GM19467 (cell line): ENCODE data around the gene CDK9.

ENCODE experiments used
- ATAC-seq: cut with Tn5 transposase; IDR thresholded peaks from one replicate; pipeline ENCODE4 v1.9.1; 2021; ENCODE audit warnings: mild to moderate bottlenecking, moderate library complexity; ENCODE audit not compliant: unreplicated experiment

The CDK9 gene

DNA sequence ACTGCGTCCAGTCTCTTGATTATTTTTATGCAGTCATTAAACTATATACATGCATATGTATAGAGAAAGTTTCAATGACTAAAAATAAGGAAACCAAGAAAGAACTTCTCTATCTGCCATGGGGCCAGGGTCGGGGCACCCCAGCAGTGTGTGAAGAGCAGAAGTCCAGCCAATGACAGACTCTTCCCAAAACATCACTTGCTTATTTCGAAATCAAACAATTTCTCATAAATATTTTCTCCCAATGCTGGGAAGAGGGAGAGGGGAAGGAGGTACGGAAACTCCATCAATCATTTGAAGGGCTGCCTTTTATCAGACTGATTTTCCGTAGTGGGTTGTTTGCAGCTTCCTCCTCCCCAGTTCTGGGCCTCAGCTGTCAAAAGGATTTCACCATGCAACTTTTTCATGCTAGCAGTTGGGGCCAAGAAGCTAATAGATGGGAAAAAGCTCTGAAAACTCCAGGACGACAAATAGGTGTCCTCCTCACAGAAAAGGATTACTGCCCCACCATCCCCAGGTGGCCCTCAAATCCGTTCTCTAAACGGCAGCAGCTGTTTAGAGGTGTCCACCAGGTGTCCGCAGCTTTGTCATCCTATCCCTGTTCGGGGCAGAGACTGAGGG, 16.2 kb downstream of the CDK9 start:
- no peak for ATAC-seq

DNA sequence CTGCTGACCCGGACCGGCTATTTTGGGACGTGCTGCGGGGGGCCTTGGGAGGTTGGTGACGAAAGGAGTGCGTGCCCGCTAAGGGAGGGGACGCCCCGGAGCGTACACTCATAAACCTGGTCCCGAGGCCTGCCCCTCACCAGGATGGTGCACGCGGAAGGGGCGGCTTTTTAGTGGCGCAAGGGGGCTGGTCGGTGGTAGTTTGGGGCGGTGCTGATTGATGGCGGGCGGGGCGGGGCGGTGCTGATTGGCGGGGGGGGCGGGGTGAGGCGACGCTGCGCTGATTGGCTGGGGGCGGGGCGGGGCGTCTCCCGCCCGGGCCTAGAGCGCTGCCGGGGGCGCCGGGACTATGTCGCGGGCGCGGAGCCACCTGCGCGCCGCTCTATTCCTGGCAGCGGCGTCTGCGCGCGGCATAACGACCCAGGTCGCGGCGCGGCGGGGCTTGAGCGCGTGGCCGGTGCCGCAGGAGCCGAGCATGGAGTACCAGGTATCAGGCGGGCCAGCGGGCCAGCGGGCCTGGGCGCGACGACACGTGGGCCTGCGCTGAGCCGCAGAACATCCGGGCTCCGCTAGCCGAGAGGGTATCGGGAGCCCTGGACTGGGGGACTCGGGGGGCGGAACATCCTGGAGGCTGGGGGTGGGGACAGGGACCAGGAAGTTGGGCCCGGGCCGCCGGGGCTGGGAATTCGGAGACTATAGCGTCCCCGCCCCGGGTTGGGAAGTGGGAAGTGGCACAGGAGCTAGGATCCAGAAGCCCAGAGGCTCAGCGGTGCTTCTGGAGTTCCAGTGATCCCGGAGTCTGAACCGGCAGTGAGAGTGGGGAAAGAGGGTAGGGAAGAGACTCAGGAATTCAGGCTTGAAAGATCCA, 17.0 kb downstream of the CDK9 start, which contains the start of gene FPGS:
FPGS (plus strand) TSS at position 307 of the 868 bp plus-strand sequence; CDS start at position 350, 43 bp downstream.
- peak; percentile 64 for ATAC-seq

DNA sequence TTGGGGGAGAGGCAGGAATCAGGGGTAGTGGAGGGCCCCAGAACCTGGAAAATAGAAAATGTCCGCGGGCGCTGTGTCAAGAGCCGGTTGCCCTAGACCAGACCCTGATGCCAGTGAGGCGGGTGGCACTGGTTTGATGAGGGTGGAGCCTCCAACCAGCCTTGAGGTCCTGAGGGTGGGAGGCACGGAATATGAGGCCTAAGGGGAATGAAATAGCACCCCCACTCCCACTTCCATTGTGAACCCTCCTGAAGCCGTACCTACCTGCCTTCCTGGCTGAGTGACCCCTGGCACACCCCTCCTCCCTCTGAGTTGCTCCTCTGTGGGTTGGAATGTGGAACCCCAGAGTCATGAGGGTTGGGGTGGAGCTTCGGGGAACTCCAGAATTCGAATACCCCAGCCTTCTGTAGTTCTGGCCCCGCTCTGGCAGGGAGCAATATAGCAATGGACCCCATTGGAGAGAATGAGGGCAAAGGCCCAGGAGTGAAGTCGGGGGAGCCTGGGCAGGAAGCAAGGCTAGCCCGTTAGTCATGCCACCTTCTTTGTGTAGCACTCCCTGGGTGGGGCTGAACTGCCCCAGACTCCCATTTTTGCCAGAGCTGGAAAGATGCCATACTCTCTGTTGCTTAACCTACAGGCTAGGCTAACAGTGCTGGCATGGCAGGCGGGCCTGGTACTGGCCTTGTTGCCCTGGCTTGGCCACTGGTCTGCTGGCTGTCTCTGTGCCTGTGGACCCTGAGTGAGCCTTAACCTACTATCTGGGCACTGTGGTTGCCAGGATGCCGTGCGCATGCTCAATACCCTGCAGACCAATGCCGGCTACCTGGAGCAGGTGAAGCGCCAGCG, 17.9 kb downstream of the CDK9 start:
- ATAC-seq: peak; percentile 5

DNA sequence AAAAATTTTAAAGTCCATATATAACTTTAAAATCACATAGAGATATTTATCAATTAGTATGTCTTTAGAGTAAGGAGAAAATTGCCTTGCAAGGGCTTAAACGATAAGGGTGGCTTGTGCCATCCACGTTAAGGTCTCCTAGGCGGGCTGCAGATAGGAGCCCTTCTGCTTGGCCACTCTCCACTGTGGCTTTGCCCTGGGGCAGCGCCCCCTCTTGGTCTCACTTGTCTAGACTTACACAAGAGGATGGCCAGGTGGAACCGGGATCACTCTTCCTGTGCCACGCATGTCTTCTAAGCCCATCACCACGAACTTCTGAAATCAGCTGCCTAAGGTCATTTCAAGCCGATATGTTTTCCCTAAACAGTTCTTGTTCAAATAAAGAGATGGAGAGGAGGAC, 19.8 kb downstream of the CDK9 start:
- no peak for ATAC-seq

DNA sequence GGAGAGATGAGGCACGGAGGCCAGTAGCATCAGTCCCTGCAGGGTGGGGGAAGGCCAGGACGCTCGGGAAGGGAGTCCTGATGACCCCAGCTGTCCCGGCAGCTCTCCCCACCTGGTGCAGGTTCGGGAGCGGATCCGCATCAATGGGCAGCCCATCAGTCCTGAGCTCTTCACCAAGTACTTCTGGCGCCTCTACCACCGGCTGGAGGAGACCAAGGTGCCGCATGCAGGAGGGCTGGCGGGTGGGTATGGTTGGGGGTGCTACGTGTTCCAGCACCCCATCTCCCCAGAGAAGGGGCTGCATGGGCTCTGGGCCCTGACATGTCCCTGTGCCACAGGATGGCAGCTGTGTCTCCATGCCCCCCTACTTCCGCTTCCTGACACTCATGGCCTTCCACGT, 21.0 kb downstream of the CDK9 start:
- ATAC-seq: no peak

GRCh38 chr9:127808347-127809001, 22.6 kb downstream of the CDK9 start:
- no peak for ATAC-seq

DNA sequence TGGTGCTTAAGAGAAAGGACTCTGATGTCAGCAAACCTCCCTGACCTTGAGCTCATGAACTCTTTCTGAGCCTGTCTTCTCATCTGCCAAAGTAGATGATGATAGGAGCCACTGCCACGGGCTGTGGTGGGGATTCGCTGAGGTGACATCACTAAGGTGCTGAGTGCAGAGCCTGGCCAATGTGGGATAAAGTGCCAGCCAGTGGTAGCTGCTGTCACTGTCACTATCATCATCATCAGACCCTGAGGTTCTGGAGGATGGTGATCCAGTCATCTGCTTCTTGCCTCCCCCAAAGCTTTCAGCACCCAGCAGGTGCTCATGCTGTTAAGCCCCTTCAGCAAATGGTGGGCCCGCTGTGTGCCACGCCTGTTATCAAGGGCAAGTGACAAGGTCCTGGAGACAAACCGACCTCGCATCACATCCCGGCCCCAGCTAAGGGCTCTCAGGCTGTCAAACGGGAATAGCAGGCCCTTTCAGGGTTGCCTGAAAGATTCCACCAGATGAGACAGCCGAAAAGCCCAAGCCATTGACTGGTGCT, 23.2 kb downstream of the CDK9 start:
- no peak for ATAC-seq

DNA sequence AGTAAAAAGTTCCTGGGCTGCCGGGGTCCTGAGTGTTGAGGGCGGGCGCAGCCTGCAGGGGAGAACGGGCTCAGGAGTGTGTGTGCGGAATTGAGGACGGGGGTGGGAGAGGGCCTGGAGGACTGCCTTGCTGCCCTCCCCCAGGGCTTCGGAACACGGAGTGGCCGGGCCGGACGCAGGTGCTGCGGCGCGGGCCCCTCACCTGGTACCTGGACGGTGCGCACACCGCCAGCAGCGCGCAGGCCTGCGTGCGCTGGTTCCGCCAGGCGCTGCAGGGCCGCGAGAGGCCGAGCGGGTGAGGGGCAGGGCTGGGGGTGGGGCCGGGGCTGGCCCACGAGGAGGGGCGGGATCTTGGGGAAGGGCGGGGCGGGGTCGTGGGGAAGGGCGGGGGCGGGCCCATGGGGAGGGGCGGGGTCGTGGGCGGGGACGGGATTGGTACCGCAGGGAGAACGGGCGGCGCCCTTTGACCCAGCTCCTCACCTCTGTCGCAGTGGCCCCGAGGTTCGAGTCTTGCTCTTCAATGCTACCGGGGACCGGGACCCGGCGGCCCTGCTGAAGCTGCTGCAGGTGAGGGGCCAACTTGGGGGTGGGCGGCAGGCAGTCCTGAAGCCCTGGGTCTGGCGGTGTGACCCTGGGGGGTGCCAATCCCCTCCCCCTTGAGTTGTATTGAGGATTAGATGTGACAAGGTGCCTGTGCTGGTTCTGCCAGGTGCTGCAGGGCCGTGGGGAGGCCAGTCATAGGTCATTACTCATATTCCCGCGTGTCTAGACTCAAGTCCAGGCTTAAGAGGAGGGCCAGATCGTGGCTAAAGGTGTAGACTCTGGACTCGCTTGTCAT, 23.9 kb downstream of the CDK9 start:
- ATAC-seq: no peak

DNA sequence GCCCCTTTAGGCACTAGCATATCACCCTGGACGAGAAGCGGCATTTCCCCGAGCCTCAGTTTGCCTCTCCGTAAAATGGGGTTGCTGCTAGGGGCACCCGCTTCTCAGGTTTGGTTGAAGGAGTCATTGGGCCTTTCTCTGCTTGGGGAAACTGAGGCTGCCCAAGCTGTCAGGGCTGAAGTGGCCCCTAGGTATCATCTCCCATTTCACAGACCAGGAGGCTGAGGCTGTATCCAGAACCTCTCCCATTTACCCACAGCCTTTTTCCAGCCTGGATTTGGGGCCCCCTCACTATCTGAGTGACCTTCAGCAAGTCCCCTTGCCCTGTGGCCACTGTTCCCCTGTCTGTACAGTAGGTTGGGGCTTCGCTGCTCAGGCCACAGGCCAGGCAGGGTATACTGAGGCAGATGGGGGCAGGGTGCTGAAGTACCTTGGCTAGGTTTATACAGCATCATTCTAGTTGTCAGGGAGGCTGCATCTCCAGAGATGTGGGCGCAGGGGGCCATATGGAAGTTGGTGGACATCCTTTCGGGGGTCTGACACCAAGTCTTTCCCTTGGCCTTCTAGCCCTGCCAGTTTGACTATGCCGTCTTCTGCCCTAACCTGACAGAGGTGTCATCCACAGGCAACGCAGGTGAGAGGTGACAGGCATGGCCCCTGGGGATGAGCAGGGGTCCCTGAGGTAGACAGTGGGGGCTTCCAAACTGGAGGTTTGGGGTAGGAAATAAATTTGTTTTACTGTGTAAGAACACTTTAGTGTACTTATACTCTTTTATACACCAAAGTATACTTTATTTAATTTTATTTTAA, 24.7 kb downstream of the CDK9 start:
- no peak for ATAC-seq

DNA sequence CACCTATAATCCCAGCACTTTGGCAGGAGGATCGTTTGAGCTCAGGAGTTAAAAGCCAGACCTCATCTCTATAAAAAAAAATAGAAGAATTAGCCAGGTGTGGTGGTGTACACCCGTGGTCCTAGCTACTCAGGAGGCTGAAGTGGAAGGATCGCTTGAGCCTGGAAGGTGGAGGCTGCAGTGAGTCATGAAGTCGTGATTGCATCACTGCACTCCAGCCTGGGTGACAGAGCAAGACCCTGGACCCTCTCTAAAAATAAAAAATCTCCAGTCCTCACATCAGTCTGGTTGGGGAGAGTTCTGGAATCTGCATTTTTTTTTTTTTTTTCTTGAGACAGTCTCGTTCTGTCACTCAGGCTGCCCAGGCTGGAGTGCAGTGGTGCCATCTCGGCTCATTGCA, 26.2 kb downstream of the CDK9 start:
- ATAC-seq: no peak

DNA sequence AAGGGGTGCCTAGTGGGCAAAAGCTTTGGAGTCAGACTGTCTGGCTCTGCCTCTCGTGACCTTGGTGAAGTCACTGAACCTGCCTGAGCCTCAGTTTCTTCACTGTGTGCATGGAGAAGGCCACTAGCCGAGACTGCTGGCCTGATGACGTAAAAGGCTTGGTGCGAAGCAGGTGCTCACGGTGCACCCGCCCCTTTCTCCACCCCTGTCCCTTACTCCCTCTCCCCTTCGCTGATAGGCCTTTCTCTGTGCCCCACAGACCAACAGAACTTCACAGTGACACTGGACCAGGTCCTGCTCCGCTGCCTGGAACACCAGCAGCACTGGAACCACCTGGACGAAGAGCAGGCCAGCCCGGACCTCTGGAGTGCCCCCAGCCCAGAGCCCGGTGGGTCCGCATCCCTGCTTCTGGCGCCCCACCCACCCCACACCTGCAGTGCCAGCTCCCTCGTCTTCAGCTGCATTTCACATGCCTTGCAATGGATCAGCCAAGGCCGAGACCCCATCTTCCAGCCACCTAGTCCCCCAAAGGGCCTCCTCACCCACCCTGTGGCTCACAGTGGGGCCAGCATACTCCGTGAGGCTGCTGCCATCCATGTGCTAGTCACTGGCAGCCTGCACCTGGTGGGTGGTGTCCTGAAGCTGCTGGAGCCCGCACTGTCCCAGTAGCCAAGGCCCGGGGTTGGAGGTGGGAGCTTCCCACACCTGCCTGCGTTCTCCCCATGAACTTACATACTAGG, 27.3 kb downstream of the CDK9 start:
- no peak for ATAC-seq

- no peak for ATAC-seq
Observed at GRCh38 chr9:127813686-127814226, 27.9 kb downstream of the CDK9 start.

GRCh38 chr9:127814619-127815511, 29.0 kb downstream of the CDK9 start:
- no peak for ATAC-seq

DNA sequence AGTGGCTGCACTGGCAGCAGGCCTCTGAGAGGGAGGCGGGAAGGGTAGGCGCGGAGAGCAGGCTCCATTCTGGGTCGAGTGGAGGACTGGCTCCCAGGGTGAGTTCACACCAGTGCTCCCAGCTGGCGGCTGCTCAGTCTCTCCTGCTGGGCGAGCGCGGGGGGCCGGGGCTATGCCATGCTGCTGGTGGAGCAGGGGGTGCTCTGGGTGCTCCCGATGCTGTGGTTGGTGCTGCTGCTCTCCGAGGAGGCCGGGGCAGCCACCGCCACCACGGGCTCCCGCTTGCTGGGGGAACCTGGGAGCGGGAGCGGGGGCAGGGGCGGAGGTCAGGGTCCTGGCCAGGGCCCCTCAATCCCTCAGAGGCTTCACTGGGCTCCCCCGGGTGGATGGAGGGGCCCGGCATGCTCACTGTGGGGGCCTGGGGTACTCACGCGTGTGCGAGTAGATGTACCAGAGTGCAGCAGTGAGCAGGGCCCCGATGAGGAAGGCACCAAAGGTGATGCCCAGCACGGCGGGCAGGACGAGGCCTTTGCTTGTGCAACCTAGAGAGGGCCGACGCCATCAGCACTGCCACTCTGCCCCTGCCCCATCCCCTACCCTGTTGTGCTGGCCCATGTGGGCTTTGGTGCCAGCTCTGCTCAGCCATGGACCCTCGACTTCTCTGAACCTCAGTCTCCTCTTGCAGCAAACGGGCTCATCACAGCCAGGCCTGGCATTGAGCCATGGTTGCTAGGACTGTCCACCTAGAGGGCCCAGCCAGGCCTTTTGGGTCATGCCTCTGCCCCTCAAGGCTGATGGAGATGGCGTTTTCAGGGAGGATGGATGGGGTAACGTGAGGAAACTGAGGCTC, 29.9 kb downstream of the CDK9 start:
- no peak for ATAC-seq

DNA sequence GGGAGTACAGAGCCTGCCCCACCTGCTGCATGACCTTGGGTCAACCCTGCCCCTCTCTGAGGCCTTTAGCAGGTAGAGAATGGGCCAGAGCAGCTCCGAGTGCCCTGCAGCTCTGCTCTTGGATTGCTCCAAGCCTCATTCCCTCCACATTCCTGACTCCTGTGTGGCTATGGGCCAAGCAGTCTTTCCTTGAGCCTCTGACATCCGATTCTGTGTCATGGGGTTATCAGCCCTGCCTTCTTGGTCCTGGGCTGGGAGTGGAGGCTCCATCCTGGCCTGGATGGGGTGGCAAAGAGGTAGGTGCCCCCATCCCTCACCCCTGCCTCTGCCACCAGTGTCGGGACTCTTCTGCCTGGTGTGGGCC, 30.5 kb downstream of the CDK9 start:
- ATAC-seq: no peak

DNA sequence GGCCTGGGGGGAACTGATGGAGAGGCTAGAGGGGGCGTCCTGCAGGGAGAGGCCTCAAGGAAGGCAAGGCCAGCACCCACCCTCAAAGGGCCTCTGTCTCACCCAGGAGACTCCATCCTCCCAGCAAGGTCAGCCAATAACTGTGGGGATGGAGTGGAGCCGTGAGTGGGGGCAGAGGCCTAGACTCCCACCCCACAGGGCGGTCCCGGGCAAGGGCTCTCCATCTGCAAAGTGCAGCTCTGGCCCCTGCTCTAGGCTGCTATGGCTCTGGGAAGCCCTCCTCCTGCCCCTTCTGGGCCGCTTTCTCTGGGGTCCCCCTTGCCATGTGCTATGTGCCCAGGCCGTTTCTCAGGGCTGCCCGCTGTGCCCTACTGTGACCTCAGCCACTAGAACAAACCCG, 30.9 kb downstream of the CDK9 start:
- no peak for ATAC-seq
